Ectodermal cell (in vitro differentiated cells): Measurements from ENCODE around the gene TMEM132D.
"Not testable (repeated sequence)": the region's sequence is repeated elsewhere in the genome, so short reads cannot be mapped to it uniquely, and the experiment has no call there.

Experiments
- H3K27ac ChIP-seq: 2 replicates; pipeline ENCODE4 v1.7.0; 2013; ENCODE audit warnings: mild to moderate bottlenecking, low read depth, low read length; ENCODE audit not compliant: insufficient read depth, poor library complexity, severe bottlenecking
- H3K27me3 ChIP-seq: 2 replicates; pipeline ENCODE4 v1.7.0; 2013; ENCODE audit warnings: mild to moderate bottlenecking, low read length; ENCODE audit not compliant: insufficient read depth, control insufficient read depth, poor library complexity, severe bottlenecking
- H3K36me3 ChIP-seq: one replicate; pipeline ENCODE4 v1.7.0; 2013; ENCODE audit warnings: low read length; ENCODE audit not compliant: control insufficient read depth, insufficient read depth
- H3K4me1 ChIP-seq: one replicate; pipeline ENCODE4 v1.7.0; 2013; ENCODE audit warnings: low read length; ENCODE audit not compliant: control insufficient read depth, insufficient read depth
- H3K4me3 ChIP-seq: 2 replicates; pipeline ENCODE4 v1.7.0; 2013; ENCODE audit warnings: low read depth, low read length, control low read depth; ENCODE audit not compliant: insufficient read depth
- H3K9me3 ChIP-seq: 2 replicates; pipeline ENCODE4 v1.7.0; 2013; ENCODE audit warnings: mild to moderate bottlenecking, low read length, moderate library complexity; ENCODE audit not compliant: control insufficient read depth
- WGBS, 2 experiments: methylation state at CpG; one replicate each; pipeline ENCODE4 v1.1.7; 2013; ENCODE audit warnings: missing lambda C conversion rate in 2 of 2; 5-methylcytosine and 5-hydroxymethylcytosine counted together

Gene TMEM132D

DNA sequence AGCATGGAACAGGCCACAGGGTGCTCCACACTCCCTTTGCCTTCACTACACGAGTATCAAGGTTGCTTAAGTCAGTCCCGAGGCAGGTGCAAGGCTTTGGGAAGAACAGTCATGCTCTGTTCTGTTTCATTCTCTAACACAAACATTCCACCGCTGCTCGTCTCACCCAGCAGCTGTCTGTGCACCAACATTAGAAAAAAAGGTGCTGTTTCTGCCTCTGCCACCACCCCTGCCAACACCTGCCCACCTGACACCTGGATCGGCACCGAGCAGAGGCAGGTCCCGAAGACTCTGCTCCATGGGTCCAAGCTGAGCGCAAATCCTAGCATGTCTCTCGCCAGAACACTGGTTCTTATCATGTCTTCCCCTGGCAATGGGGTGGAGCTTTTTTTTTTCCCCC, 347.7 kb downstream of the TMEM132D start:
- H3K36me3 ChIP-seq = no peaks in the 10 kb centered on the region
- H3K4me3 ChIP-seq = no peak overlapping the region
- no peak overlapping the region for H3K27ac ChIP-seq
- H3K4me1 ChIP-seq = no peaks in the 10 kb centered on the region
- WGBS, 2 experiments = 86 to 91% methylated on average over 9 of the region's 9 CpGs
- H3K27me3 ChIP-seq = no peaks in the 10 kb centered on the region
- H3K9me3 ChIP-seq = no peaks in the 10 kb centered on the region

DNA sequence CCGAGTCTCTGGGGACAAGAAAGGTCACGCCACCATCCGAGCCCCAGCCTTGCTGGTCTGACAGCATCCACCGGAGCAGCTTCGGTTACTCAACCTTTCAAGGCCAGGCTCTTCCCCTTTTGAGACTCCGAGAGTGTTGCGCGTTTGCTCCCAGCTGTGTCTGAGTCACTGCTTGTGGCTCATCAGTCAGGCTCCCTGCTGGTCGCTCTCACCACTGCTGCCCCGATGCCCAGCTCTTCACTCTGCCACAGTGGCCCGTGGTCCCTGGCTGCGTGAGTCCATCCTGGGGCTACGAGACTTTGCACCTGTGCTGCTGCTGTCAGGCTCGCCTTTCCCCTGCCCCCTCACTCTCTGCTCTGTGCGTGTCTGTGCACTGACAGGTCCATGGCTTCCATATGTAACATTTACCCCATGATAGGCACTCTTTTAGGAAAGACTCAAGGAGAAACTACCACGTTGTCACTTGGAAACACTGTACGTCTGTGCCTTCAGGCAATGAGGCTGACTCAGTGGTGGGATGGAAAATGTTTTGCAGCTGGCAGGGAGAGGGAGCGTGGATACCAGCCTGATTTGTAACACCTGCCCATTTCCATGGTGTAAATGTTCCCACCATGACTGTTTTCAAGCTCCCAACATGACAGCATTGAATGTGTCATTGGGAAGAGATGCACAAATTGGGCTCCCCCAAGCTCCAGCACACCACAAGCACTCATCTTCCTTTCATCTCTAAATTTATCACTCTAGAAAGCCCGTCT, 350.7 kb downstream of the TMEM132D start:
- whole genome bisulfite sequencing, 2 experiments = 89 to 90% methylated on average over 19 of the region's 19 CpGs
- Histone ChIP-seq H3K9me3 (no peaks in the 10 kb centered on the region), H3K36me3 (no peaks in the 10 kb centered on the region), H3K27me3 (no peaks in the 10 kb centered on the region), H3K4me1 (no peaks in the 10 kb centered on the region), H3K4me3 (no peak overlapping the region), H3K27ac (no peak overlapping the region)

DNA sequence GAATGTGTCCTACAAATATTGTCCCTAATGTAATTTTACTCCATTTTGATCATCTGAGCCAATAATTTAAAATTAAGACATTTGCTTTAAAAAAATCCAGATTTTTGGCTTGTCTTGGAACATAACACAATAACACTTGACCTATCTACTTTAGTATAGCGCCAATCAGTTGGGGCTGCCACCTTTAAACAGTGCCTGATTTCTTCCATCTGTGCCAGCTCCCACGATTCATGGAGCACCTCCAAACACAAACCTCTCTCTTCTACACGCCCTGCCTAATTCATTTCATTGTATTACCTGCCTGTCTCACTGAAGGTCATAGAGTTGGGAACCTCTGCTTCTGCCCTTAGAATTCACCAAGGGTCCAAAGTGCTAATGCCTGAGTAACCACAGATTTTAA, 352.4 kb downstream of the TMEM132D start:
- Histone ChIP-seq H3K27ac (no peak overlapping the region), H3K9me3 (no peaks in the 10 kb centered on the region), H3K27me3 (no peaks in the 10 kb centered on the region), H3K4me1 (no peaks in the 10 kb centered on the region), H3K4me3 (no peak overlapping the region), H3K36me3 (no peaks in the 10 kb centered on the region)
- WGBS, 2 experiments = 91 to 95% methylated on average over 3 of the region's 3 CpGs

DNA sequence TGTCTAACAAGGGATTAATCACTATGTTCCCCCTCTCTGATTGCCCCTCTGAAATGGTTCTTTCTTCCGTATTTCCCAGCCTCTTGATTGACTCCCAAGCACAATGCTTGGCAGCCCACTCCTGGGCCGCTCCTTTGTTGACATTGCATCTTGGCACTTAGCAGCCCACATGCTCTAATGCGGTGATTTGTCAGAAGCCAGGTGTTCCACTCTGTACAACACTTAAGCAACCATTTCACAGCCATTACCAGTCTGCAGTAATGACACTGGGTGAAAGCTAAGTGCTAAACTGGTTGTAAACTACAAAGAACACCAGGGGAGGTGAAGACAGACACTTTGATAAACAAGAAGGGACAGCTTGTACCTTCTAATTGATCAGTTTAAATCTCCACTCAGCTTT, 353.5 kb downstream of the TMEM132D start:
- Histone ChIP-seq H3K27me3 (no peaks in the 10 kb centered on the region), H3K9me3 (no peaks in the 10 kb centered on the region), H3K4me1 (no peaks in the 10 kb centered on the region), H3K36me3 (no peaks in the 10 kb centered on the region), H3K4me3 (no peak overlapping the region), H3K27ac (no peak overlapping the region)
- 82 to 88% methylated on average over 3 of the region's 3 CpGs for WGBS, 2 experiments

DNA sequence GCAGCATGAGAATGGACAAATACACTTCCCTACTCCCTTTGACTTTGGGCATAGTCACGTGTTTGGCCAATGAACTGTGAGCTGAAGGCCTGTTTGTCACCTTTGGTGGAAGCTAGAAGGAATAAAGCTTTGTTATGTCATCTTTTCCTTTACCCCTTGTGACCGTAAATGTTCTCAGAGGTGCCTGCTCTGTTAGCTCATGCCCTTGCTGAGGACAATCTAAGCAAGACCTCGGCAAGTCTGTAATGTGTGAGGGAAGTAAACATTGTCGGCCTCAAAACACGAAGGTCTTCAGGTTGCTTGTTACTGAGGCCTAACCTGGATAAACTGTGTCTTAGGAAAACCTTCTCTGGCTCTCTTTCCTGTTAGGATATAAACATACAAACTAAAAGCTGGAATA, 354.2 kb downstream of the TMEM132D start:
- Histone ChIP-seq H3K4me3 (no peak overlapping the region), H3K27me3 (no peaks in the 10 kb centered on the region), H3K4me1 (no peaks in the 10 kb centered on the region), H3K36me3 (no peaks in the 10 kb centered on the region), H3K9me3 (no peaks in the 10 kb centered on the region), H3K27ac (no peak overlapping the region)
- WGBS, 2 experiments = 93 to 97% methylated on average over 5 of the region's 5 CpGs

DNA sequence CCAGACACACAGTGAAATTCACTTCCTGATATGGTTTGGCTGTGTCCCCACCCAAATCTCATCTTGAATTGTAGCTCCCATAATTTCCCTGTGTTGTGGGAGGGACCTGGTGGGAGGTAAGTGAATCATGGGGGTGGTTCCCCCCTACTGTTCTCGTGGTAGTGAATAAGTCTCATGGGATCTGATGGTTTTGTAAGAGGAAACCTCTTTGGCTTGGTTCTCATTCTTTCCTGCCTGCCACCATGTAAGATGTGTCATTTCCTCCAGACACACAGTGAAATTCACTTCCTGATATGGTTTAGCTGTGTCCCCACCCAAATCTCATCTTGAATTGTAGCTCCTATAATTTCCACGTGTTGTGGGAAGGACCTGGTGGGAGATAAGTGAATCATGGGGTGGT, 354.8 kb downstream of the TMEM132D start:
- not testable (repeated sequence) for H3K27ac ChIP-seq, H3K27me3 ChIP-seq, H3K4me1 ChIP-seq, H3K9me3 ChIP-seq, H3K4me3 ChIP-seq, H3K36me3 ChIP-seq
- WGBS, 2 experiments = 85% methylated on average over 2 of the region's 2 CpGs

DNA sequence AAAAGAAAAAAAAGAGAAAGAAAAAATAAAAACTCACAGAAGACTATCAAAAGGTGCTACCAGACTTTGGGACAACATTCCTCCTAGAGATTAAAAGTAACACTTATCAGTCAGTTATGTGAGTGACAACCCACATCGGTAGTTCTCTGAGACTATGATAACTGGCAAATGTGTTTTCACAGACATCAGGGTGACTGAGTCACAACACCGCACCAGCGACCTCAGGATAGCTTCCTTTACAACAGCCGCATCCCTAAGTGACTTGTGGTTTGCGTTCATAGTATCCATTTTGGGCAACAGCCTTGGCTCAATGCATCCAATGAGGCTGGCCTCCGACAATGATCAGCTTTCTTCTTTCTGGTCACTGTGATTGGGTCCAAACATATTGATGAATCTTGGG, 359.1 kb downstream of the TMEM132D start:
- WGBS, 2 experiments = 93 to 96% methylated on average over 6 of the region's 6 CpGs
- Histone ChIP-seq H3K27ac (no peak overlapping the region), H3K4me1 (no peaks in the 10 kb centered on the region), H3K27me3 (no peaks in the 10 kb centered on the region), H3K9me3 (no peaks in the 10 kb centered on the region), H3K36me3 (no peaks in the 10 kb centered on the region), H3K4me3 (no peak overlapping the region)

DNA sequence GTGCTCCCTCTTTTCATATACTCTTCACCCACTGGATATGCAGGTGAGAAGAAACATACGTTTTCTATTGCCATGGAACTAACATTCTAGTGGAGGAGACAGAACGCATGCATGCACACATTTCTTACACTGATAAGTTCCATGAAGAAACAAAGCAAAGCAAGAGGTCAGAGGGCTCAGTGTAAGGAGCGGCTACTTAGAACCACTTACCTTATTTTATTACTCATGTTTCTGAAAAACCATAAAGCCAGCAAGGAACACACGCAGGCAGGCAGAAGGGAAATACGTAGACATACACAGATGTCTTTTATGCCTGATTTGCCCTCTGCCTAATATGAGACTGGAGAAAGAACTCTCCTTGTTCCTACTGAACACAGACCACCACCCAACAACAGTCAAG, 362.9 kb downstream of the TMEM132D start:
- Histone ChIP-seq H3K36me3 (no peaks in the 10 kb centered on the region), H3K9me3 (no peaks in the 10 kb centered on the region), H3K4me1 (no peaks in the 10 kb centered on the region), H3K27ac (no peak overlapping the region), H3K27me3 (no peaks in the 10 kb centered on the region), H3K4me3 (no peak overlapping the region)
- 93 to 95% methylated on average over 5 of the region's 5 CpGs for WGBS, 2 experiments

DNA sequence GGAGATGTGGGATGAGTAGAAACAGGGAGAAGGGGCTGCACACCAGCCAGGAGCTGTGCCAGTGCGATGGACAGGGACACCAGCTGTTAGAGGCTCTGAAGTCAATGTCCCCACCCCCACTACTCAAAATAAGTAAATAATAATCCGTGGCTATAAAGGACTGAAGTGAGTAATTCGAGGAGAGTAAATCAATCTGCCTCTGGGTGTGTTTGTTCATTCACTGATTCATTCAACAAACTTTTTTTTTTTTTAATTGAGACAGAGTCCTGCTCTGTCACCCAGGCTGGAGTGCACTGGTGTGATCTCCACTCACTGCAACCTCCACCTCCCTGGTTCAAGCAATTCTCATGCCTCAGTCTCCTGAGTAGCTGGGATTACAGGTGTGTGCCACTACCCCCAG, 363.6 kb downstream of the TMEM132D start:
- H3K27ac ChIP-seq = no peak overlapping the region
- H3K27me3 ChIP-seq = no peaks in the 10 kb centered on the region
- no peak overlapping the region for H3K4me3 ChIP-seq
- WGBS, 2 experiments = 69% methylated on average over 3 of the region's 3 CpGs; no CpG with 5 or more reads in 1 of the 2 experiments
- no peaks in the 10 kb centered on the region for H3K9me3 ChIP-seq
- no peaks in the 10 kb centered on the region for H3K36me3 ChIP-seq
- H3K4me1 ChIP-seq = no peaks in the 10 kb centered on the region

DNA sequence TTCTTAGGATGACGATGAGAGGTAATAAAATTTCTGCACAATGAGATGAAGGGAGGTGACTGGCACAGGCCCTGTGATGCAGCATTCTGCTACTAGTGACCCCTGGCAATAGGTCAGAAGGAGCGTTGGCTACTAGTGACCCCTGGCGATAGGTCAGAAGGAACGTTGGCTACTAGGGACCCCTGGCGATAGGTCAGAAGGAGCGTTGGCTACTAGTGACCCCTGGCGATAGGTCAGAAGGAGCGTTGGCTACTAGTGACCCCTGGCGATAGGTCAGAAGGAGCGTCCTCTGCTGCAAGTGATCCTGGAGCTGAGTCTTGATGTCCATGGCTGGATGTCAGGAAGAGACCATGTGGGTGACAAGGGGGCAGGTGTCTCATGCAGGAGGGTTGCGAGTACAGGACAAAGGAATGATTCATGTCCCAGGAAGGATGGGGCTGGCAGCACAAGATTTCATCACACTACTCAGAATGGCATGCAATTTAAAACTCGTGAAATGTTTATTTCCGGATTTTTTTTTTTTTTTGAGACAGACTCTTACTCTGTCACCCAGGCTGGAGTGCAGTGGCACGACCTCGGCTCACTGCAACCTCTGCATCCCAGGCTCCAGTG, 365.0 kb downstream of the TMEM132D start:
- not testable (repeated sequence) for H3K27ac ChIP-seq, H3K9me3 ChIP-seq, H3K4me1 ChIP-seq, H3K27me3 ChIP-seq, H3K4me3 ChIP-seq, H3K36me3 ChIP-seq
- WGBS, 2 experiments = 87% methylated on average over 15 of the region's 15 CpGs
